ENCODE results near the gene DSCAM.

DSCAM gene

DNA sequence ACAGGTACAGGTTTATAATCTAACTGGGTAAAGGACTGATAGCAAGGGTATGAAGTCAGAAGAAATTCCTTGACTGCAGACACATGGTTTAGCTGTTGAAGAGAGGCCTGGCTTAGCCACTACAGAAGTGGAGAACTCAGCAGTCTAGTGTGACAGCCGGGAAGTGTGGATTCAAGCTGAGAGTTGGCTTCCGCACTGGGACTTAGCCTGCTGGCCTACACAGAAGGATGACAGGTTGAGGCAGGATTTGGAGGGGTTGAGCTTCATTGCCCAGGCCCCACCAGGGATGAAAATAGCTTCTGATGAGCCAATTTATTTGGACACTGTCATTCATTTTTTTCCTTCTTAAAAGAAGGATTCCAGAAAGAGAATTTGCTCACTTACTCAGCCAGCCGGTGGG, 695.3 kb downstream of the DSCAM start:
- no peak for DNase-seq

DNA sequence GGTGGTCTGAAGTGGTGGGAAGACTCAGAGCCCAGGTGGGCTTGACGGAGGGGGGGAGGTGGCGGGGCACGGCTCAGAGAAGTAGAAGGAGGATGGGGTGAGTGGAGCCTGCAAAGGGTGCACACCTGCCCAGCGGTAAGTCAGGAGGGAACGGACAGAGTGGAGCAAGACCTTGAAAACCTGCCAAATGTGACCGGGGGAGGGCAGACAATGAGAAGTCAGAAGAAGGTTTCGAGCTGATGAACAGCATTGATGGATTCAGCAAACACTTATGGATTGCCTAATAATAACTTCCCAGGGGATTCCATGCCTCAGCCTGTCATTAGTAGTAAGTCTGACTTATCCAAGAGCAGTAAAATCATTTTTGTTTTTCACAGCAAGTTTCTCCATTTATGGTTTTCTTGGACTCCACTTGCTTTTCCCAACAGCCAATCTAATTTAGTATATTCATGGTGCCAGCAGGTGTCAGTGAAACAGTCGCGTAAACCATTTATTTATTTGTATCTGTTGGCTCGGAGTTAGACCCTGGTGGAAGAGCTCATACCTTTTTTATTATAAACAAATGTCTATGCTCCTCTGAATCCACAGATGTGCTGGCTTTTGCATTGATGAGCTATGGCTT, 700.6 kb downstream of the DSCAM start:
- no peak for DNase-seq

- no peak for DNase-seq
Observed at GRCh38 chr21:40143822-40144525, 703.0 kb downstream of the DSCAM start.

- DNase-seq, result no peak
Observed at GRCh38 chr21:40141621-40142020, 705.3 kb downstream of the DSCAM start.

- no peak for DNase-seq
Observed at GRCh38 chr21:40140675-40141074, 706.3 kb downstream of the DSCAM start.

GRCh38 chr21:40139636-40140035, 707.3 kb downstream of the DSCAM start:
- no peak for DNase-seq

GRCh38 chr21:40136571-40136970, 710.4 kb downstream of the DSCAM start:
- no peak for DNase-seq

GRCh38 chr21:40134731-40135492, 712.0 kb downstream of the DSCAM start:
- no peak for DNase-seq

- DNase-seq, result no peak
Observed at GRCh38 chr21:40130476-40130875, 716.5 kb downstream of the DSCAM start.

DNA sequence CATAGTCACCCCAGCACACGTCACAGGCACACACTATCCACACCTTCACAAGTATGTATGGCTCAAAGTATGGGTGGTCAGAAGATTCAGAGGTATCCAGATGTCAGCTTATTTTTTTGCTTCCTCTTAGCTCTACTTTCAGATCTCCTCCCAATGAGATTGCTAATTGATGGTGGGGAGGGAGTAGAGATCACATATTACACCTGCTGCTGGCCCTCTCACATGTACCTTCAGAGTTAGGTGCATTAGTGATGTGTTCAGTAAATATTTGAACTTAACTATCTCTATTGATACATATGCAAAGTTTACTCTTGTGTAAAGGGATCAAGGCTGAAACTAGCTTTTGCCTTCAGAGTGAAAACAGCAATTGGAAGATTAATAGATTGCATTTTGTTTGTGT, 717.1 kb downstream of the DSCAM start:
- no peak for DNase-seq

DNA sequence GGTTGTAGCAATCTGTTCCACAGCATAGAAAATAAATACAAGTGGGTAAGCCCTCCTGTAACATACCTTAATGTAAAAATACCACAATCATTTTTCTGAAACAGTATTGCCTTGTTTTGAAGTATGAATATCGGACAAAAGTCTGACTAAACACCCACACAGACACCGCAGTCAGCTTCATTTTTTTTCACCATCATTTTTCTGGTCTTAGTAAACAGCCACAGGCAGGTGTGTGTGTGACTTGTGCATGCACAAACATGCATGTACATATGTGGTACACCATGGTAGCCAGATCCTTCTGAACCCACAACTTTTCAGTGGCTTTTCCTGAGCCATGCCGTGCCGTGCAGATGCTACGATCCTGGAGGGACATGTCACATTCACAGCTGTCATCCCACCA, 718.1 kb downstream of the DSCAM start:
- DNase-seq, result no peak

DNA sequence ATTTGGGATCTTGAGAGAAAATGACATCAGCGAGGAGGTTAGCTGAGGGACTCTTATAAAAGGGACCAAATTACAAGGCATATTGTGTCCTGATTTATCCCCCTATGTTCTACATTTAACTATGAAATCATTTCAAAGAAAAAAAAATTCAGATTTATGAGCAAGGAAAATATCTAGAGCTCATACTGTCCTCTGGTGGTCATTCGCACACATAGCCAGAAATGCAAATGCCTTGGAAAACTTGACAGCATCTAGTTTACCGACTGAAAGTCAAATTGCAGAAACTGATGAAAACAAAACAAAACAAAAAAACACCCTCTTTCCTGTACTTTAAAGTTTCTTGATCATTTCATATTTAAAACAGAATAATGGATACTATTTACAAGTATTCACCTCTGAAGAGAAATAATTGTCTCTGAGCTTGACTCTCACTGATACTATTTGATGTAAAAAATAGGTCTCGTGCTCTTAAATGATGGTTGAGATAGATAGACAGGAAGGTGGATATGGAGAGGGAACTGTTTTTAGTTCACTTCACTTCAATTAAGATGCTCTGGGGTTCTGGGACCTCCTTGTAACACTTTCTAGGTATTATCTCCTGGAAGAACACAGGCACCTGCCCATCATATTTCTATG, 725.9 kb downstream of the DSCAM start:
- DNase-seq, result no peak

DNA sequence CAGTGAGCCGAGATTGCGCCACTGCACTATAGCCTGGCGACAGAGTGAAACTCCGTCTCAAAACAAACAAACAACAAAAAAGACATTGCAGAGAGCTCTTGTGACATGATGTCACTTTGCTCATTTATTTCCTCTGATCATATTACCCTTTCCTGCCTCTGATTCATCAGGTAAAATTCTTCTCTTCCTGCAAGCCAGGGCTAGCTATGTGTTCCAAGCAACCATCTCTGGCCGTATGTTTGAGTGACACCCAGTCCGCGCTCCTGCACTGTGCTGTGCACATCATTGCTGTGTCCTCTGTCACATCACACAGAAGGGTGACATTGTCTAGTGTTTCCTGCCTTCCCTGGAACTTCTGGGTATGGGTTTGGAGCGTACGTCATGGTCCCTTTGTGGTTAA, 728.4 kb downstream of the DSCAM start:
- no peak for DNase-seq

GRCh38 chr21:40117236-40117635, 729.7 kb downstream of the DSCAM start:
- DNase-seq, result no peak

DNA sequence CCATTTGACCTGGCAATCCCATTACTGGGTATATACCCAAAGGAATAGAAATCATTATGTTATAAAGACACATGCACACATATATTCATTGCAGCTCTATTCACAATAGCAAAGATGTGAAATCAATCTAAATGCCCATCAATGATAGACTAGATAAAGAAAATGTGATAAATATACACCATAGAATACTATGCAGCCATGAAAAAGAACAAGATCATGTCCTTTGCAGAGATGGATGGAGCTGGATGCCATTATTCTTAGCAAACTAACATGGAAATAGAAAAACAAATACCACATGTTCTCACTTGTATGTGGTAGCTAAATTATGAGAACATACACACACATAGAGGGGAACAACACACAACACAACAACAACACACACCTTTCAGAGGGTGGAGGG, 731.2 kb downstream of the DSCAM start:
- DNase-seq, result no peak

DNA sequence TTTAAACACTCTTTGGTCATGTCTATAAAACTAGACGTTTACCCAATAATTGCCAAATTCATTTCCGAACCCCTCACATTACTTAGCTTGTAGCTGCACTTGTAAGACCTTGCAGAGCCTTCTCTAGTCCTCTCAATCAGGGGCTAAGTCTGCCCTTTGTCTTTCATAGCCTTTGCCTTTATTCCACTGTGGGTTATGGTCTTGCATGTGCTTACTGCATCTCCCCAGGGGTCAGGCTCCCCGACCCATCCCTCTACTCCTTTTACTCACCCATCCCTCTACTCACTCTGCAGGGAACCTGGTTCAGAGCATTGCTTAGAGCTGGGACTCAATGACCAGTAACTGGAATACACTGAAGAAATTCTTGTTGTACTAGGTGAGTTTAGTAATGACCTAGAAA, 744.3 kb downstream of the DSCAM start:
- DNase-seq, result no peak

GRCh38 chr21:40099809-40100208, 747.1 kb downstream of the DSCAM start:
- DNase-seq, result no peak

DNA sequence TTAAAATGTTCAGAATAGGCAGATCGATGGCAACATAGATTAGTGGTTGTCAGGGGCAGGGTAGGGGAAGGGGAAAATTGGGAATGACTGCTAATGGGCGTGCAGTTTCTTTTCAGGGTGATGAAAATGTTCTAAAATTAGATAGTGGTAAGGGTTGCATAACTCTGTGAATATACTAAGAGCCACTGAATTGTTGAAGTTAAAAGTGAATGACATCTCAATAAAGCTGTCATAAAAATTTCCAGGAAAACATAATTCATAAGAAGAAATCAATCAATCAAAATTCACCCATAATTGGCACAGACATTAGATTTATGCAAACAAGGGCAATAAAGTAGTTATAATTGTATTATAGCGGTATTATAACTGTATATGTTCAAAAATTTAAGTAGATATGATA, 751.5 kb downstream of the DSCAM start:
- no peak for DNase-seq

DNA sequence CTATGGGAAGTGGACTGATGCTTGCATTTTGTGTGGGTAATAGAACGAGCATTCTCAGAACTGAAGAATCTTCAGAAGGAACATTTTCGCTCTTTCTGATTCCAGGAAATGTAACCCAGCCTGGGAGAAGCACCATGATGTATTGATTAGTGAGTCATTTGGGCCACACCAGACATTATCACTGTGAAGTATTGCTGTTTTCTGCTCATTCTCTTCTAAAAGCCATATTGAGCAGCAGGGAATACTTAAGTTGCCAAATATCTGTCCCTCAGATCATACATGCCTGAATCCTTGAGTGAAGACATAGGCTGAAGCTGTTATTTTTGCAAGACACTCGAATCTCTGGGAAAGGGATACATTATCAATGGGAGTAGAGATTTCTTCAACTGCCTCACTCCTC, 766.6 kb downstream of the DSCAM start:
- no peak for DNase-seq

GRCh38 chr21:40074710-40075109, 772.2 kb downstream of the DSCAM start:
- no peak for DNase-seq

DNA sequence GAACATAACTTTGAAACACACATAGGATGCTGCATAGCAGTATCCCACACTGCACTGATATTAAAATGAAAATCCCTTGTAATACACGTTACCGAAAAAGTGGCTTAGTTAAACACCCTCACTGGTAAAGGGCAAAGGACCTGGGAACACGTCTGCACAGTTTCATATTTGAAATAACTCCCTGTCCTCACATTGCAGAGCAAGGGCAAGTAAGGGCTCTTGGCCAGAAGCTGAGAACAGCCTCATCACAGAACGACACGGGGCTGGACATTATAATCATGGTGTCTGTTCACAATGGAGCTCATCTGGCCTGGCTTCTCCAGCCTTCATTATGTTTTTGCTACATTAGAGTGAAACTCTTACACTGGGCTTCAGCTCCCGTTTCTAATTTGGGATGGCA, 772.8 kb downstream of the DSCAM start:
- DNase-seq, result no peak

DNA sequence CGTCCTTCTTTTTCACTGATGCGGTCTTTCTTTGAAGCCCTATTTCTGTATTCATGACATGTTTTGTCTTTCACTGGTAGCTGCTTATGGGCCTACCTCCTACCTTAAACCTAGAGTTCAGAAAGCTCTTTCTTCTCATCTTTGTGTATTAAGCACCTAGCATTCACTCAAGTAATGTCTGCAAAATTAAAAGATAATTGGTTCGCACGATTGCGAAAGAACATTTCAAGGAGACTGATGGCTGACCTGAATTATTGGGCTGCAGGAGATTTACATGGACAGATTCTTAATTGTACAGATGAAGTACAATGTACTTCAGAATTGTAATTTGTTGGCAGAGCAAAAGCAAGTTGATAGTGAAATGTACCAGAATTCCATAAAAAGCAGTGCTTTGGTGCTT, 773.3 kb downstream of the DSCAM start:
- DNase-seq, result no peak

GRCh38 chr21:40070871-40071270, 776.1 kb downstream of the DSCAM start:
- no peak for DNase-seq

- DNase-seq, result peak; percentile 52
Observed at GRCh38 chr21:40067751-40068150, 779.2 kb downstream of the DSCAM start.

All from NCI-H524 treated with DMSO at 0.1 percent for 48 hours (cell line).